Lung (tissue), 12 donors: Measurements from ENCODE around the gene SERPINI1. TPM values are rescaled to one million over a fixed set of nuclear protein-coding genes. Genes with fewer than 3 reads are reported as not detected.

ENCODE experiments used
- ATAC-seq: fragments of 200-7000 bp; cut with Tn5 transposase; one replicate; pipeline ENCODE4 v1.9.1; 2020; ENCODE audit warnings: moderate number of reproducible peaks; ENCODE audit not compliant: insufficient read depth, low FRiP score
- DNase-seq, 3 donors: peaks; one replicate each; pipeline ENCODE4 v3.0.0-alpha.2; 2013 to 2017
- H3K27ac ChIP-seq, 2 donors: one replicate each; pipeline ENCODE4 v1.5.1; 2013; ENCODE audit warnings: mild to moderate bottlenecking in 2 of 2, moderate library complexity in 2 of 2, control low read depth in 1 of 2, inconsistent platforms in 1 of 2, low read depth in 1 of 2, low read length in 1 of 2
- H3K27me3 ChIP-seq, 3 donors: one replicate each; pipeline ENCODE4 v1.5.1; 2013; ENCODE audit warnings: low read length in 2 of 3; ENCODE audit not compliant: control insufficient read depth in 3 of 3, insufficient read depth in 3 of 3
- H3K36me3 ChIP-seq, 4 donors: one replicate each; pipeline ENCODE4 v1.5.1; 2013; ENCODE audit warnings: low read length in 4 of 4, mild to moderate bottlenecking in 1 of 4, moderate library complexity in 1 of 4; ENCODE audit not compliant: control insufficient read depth in 4 of 4, insufficient read depth in 4 of 4
- H3K4me1 ChIP-seq, 5 donors: one replicate each; pipeline ENCODE4 v1.5.1; 2013; ENCODE audit warnings: low read length in 5 of 5, mild to moderate bottlenecking in 2 of 5, moderate library complexity in 1 of 5; ENCODE audit not compliant: control insufficient read depth in 5 of 5, insufficient read depth in 5 of 5
- H3K4me3 ChIP-seq: one replicate; pipeline ENCODE4 v1.5.1; 2013; ENCODE audit warnings: mild to moderate bottlenecking, control low read depth, moderate library complexity
- H3K9ac ChIP-seq, 2 donors: one replicate each; pipeline ENCODE4 v1.5.1; 2013; ENCODE audit warnings: low read length in 2 of 2, control low read depth in 1 of 2; ENCODE audit not compliant: insufficient read depth in 1 of 2
- H3K9me3 ChIP-seq, 4 donors: one replicate each; pipeline ENCODE4 v1.5.1; 2013; ENCODE audit warnings: low read length in 3 of 4, mild to moderate bottlenecking in 1 of 4, moderate library complexity in 1 of 4; ENCODE audit not compliant: control insufficient read depth in 4 of 4, insufficient read depth in 3 of 4
- CTCF ChIP-seq: IDR thresholded peaks from 2 replicates; pipeline ENCODE4 v1.5.1; 2012; ENCODE audit warnings: mild to moderate bottlenecking; ENCODE audit errors: control extremely low read depth, extremely low read depth
- WGBS, 2 donors: extraction: QIAGEN DNeasy Blood & Tissue Kit; methylation state at CpG; one replicate each; pipeline ENCODE4 v1.1.7; 2013; 5-methylcytosine and 5-hydroxymethylcytosine counted together
- polyA plus RNA-seq, 2 donors: library from polyadenylated mRNA; stranded (reverse); fragments of 200-250 nt; gene quantifications; one replicate each; pipeline ENCODE4 v1.2.1, GENCODE V29; 2013
- total RNA-seq, 2 donors: library from RNA; depleted of rRNA in 1 of 2; stranded (reverse); fragments of >200 nt in 1 of 2; gene quantifications; one replicate each; pipeline ENCODE4 v1.2.1, GENCODE V29; 2014 to 2021
- donor health status: control.
- donor health status: control.
- donor health status: Bipolar disorder and iron deficiency.
- donor health status: healthy.
- donor health status: DM: yes; HTN: yes; CAD: no.

Gene SERPINI1
- total and polyA plus RNA-seq, 4 donors, result 3.3 to 18.3 (median 5.5) TPM

GRCh38 chr3:167843481-167843880 lies 108.0 kb downstream of the SERPINI1 start:
- no peak for DNase-seq
- Histone ChIP-seq H3K36me3 (no peaks in the 10 kb centered on the region), H3K9ac (no peak overlapping the region), H3K27me3 (no peaks in the 10 kb centered on the region), H3K4me1 (peaks cover 0 to 5% (median 0%) of the 10 kb centered on the region in 5 donors), H3K9me3 (no peaks in the 10 kb centered on the region), H3K4me3 (no peak overlapping the region), H3K27ac (no peak overlapping the region)
- no peak for ATAC-seq
- WGBS, 2 donors, result 35 to 57% methylated on average over 1 of the region's 1 CpG
- no peak for TF ChIP-seq CTCF

- H3K36me3 ChIP-seq, result no peaks in the 10 kb centered on the region
- H3K9ac ChIP-seq, result no peak overlapping the region
- WGBS, 2 donors, result 63 to 80% methylated on average over 2 of the region's 2 CpGs
- no peaks in the 10 kb centered on the region for H3K27me3 ChIP-seq
- DNase-seq (peak in 1 of 3 donors; percentile 2), ATAC-seq (no peak)
- no peak for TF ChIP-seq CTCF
- no peaks in the 10 kb centered on the region for H3K9me3 ChIP-seq
- peaks cover 0 to 5% (median 0%) of the 10 kb centered on the region in 5 donors for H3K4me1 ChIP-seq
- H3K27ac ChIP-seq, result no peak overlapping the region
- H3K4me3 ChIP-seq, result no peak overlapping the region
Observed at GRCh38 chr3:167843886-167844285, 108.4 kb downstream of the SERPINI1 start.

DNA sequence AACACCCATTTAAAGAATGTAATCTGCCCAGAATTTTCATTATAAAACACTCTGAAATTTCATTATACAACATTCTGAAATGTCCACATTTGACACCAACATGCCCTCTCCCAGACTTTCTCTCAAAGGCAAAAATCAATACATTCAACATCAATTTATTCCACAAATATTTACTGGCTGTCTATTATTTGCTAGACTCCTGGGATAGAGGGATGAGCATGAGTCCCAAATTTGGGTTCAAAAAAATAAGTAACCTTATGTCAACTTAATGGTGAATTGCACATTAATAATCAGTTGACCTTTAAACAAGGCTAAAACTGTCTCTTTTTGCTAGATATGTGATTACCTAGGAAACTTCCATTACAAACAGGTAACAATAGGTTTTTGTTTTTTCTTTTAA lies 109.0 kb downstream of the SERPINI1 start:
- Histone ChIP-seq H3K4me1 (peaks cover 0 to 4% (median 0%) of the 10 kb centered on the region in 5 donors), H3K27me3 (no peaks in the 10 kb centered on the region), H3K4me3 (no peak overlapping the region), H3K27ac (no peak overlapping the region), H3K9me3 (no peaks in the 10 kb centered on the region), H3K9ac (no peak overlapping the region), H3K36me3 (no peaks in the 10 kb centered on the region)
- TF ChIP-seq CTCF, result no peak
- ATAC-seq (no peak), DNase-seq (no peak)

GRCh38 chr3:167851171-167851570 lies 115.7 kb downstream of the SERPINI1 start:
- Histone ChIP-seq H3K9me3 (no peaks in the 10 kb centered on the region), H3K27me3 (no peaks in the 10 kb centered on the region), H3K4me3 (no peak overlapping the region), H3K9ac (no peak overlapping the region), H3K36me3 (no peaks in the 10 kb centered on the region), H3K4me1 (peaks cover 0 to 10% (median 3%) of the 10 kb centered on the region in 5 donors), H3K27ac (no peak overlapping the region)
- no peak for TF ChIP-seq CTCF
- no peak for ATAC-seq
- no peak for DNase-seq
- WGBS, 2 donors, result 48 to 57% methylated on average over 1 of the region's 1 CpG
